AG09309 (cell line): ENCODE results near the gene ZNRF4.
A peak's percentile ranks its signal among the peaks of the same experiment; 100 is the strongest.
"Not testable (repeated sequence)": the region's sequence is repeated elsewhere in the genome, so short reads cannot be mapped to it uniquely, and the experiment has no call there.

Source experiments
- DNase-seq: peaks from one replicate; pipeline ENCODE4 v3.0.0-alpha.2; 2010; ENCODE audit warnings: low read depth
- H3K4me3 ChIP-seq: 2 replicates; pipeline ENCODE4 v1.5.1; 2011; ENCODE audit warnings: mild to moderate bottlenecking, low read depth, low read length, moderate library complexity; ENCODE audit not compliant: control insufficient read depth
- CTCF ChIP-seq: IDR thresholded peaks from 2 replicates; pipeline ENCODE4 v1.5.1; 2011; ENCODE audit warnings: mild to moderate bottlenecking, low read depth, low read length, inconsistent platforms; ENCODE audit not compliant: insufficient read depth, control insufficient read depth; ENCODE audit errors: missing control alignments

The ZNRF4 gene

GRCh38 chr19:5434351-5434917 lies 20.8 kb upstream of the ZNRF4 start:
- no peak for DNase-seq
- no peak for TF ChIP-seq CTCF
- no peak overlapping the region for H3K4me3 ChIP-seq

- no peak overlapping the region for H3K4me3 ChIP-seq
- TF ChIP-seq CTCF: no peak
- peak; percentile 29 for DNase-seq
These were observed 20.1 kb upstream of the ZNRF4 start for GRCh38 chr19:5434970-5435641.

- DNase-seq: no peak
- TF ChIP-seq CTCF: no peak
- H3K4me3 ChIP-seq: no peak overlapping the region
These were observed 19.6 kb upstream of the ZNRF4 start for GRCh38 chr19:5435642-5436017.

GRCh38 chr19:5436106-5436947 lies 18.9 kb upstream of the ZNRF4 start:
- H3K4me3 ChIP-seq: peak overlapping the region; percentile 40
- TF ChIP-seq CTCF: no peak
- DNase-seq: peak; percentile 10

GRCh38 chr19:5436948-5437306 lies 18.3 kb upstream of the ZNRF4 start:
- no peak for TF ChIP-seq CTCF
- H3K4me3 ChIP-seq: peak overlapping the region; percentile 40
- no peak for DNase-seq

- H3K4me3 ChIP-seq, DNase-seq: not testable (repeated sequence)
These were observed 16.5 kb upstream of the ZNRF4 start for GRCh38 chr19:5438756-5439155.

- no peak overlapping the region for H3K4me3 ChIP-seq
- no peak for TF ChIP-seq CTCF
- no peak for DNase-seq
These were observed 15.8 kb upstream of the ZNRF4 start for GRCh38 chr19:5439452-5439851.
